ENCODE results near the gene UGT1A9. TPM values are rescaled to one million over a fixed set of nuclear protein-coding genes. Genes with fewer than 3 reads are reported as not detected.
"Not testable (repeated sequence)": the region's sequence is repeated elsewhere in the genome, so short reads cannot be mapped to it uniquely, and the experiment has no call there.

Gene UGT1A9
- total RNA-seq, 1 donor from 2014 or later: not detected

DNA sequence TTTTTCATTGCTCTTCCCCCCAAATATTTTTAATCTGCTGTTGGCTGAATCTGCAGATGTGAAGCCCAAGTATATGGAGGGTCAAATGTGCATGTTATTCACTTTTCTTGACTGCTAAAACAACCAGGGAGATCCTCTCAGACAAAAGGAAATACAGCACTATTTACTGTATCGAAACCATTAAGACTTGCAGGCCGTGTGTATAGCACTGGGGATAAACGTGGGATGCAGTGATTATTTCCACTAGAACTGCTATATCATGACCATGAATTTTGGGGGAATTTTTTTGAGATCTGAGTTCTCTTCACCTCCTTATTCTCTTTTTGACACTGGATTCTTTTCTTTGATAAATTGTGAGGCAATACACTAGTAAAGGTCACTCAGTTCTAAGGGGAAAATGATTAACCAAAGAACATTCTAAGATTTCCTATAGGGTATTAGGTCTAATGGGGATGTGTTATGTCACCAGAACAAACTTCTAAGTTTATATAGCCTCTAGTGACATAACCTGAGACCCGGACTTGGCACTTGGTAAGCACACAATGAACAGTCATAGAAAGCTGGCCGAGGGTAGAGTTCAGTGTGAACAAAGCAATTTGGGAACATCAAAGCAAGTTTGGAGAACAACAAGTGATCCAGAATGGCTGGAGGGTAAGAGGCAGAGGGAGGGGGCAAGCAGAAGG lies 73.5 kb downstream of the UGT1A9 start:
- Histone ChIP-seq H3K4me3 (ENCODE audit: low read depth, low read length) (no peak overlapping the region), H3K36me3 (ENCODE audit: control insufficient read depth, insufficient read depth, low read length) (no peaks in the 10 kb centered on the region), H3K27me3 (ENCODE audit: control insufficient read depth, insufficient read depth, low read length) (no peaks in the 10 kb centered on the region)
- TF ChIP-seq, protein P1, sequence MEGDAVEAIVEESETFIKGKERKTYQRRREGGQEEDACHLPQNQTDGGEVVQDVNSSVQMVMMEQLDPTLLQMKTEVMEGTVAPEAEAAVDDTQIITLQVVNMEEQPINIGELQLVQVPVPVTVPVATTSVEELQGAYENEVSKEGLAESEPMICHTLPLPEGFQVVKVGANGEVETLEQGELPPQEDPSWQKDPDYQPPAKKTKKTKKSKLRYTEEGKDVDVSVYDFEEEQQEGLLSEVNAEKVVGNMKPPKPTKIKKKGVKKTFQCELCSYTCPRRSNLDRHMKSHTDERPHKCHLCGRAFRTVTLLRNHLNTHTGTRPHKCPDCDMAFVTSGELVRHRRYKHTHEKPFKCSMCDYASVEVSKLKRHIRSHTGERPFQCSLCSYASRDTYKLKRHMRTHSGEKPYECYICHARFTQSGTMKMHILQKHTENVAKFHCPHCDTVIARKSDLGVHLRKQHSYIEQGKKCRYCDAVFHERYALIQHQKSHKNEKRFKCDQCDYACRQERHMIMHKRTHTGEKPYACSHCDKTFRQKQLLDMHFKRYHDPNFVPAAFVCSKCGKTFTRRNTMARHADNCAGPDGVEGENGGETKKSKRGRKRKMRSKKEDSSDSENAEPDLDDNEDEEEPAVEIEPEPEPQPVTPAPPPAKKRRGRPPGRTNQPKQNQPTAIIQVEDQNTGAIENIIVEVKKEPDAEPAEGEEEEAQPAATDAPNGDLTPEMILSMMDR (IDR thresholded peaks at IDR 0.05; ENCODE audit: insufficient read depth, low read length, poor library complexity, severe bottlenecking): no peak
- DNase-seq (ENCODE audit: low read depth): no peak

DNA sequence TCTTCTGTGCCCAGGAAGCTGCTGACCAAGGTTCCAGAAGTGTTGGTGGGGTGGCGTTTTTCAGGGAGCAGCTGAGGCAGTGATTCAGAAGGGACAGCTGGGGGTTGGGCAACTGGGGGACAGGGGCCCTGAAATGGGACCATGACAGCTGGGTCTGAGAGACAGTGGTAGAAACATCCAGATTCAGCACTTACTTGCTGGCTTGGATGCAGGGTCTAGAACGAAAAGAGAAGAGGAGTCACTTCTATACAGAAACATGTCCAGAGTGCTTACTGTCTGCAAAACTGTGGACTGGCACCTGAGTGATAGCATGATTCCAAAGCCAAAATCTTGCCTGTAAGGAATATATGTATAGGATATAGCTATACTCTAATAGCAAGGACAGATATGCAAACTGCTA lies 74.1 kb downstream of the UGT1A9 start:
- not testable (repeated sequence) for DNase-seq (ENCODE audit: low read depth); H3K36me3 ChIP-seq (ENCODE audit: control insufficient read depth, insufficient read depth, low read length); H3K27me3 ChIP-seq (ENCODE audit: control insufficient read depth, insufficient read depth, low read length); H3K4me3 ChIP-seq (ENCODE audit: low read depth, low read length)

DNA sequence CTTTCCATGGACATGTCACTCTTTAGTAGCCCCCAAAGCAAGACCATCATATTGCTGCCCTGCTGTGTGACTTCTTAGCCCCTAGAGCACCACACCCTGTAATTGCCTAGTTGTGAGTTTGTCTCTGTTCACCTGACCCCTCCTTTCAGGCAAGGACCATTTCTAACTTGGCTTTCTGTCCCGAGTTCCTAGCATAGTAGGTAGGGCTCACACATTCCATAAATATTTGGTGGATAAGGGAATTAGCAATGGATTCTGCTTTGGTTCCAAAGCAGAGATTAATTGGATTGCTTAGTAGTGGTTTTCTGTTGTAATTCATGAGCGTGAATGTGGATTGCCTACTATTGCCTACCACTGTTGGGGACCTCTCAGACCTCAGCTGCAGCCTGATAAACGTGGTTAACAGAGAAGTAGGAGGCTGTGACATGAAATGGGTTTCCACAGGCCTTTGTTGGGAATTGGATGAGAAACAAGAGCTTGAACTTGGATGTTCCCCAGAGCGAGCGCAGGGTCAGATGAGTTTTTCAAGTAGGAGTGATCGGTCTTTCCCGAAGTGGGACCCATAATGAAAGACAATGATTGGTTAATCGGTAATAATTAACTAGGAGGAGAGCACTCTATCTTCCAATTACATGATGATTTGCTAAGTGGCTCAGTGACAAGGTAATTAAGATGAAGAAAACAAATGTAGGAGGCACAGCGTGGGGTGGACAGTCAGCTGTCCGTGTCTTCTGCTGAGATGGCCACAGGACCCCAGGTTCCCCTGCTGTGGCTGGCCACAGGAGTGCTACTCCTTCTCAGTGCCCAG lies 75.0 kb downstream of the UGT1A9 start:
- TF ChIP-seq, protein P1 (IDR thresholded peaks at IDR 0.05; ENCODE audit: insufficient read depth, low read length, poor library complexity, severe bottlenecking): no peak
- Histone ChIP-seq H3K27me3 (ENCODE audit: control insufficient read depth, insufficient read depth, low read length) (no peaks in the 10 kb centered on the region), H3K36me3 (ENCODE audit: control insufficient read depth, insufficient read depth, low read length) (no peaks in the 10 kb centered on the region), H3K4me3 (ENCODE audit: low read depth, low read length) (no peak overlapping the region)
- DNase-seq (ENCODE audit: low read depth): no peak

DNA sequence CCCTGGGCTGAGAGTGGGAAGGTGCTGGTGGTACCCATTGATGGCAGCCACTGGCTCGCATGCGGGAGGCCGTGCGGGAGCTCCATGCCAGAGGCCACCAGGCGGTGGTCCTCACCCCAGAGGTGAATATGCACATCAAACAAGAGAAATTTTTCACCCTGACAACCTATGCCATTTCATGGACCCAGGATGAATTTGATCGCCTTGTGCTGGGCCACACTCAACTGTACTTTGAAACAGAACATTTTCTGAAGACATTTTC lies 75.5 kb downstream of the UGT1A9 start:
- Histone ChIP-seq H3K36me3 (ENCODE audit: control insufficient read depth, insufficient read depth, low read length) (no peaks in the 10 kb centered on the region), H3K4me3 (ENCODE audit: low read depth, low read length) (no peak overlapping the region), H3K27me3 (ENCODE audit: control insufficient read depth, insufficient read depth, low read length) (no peaks in the 10 kb centered on the region)
- TF ChIP-seq, protein P1 (IDR thresholded peaks at IDR 0.05; ENCODE audit: insufficient read depth, low read length, poor library complexity, severe bottlenecking): no peak
- DNase-seq (ENCODE audit: low read depth): no peak

DNA sequence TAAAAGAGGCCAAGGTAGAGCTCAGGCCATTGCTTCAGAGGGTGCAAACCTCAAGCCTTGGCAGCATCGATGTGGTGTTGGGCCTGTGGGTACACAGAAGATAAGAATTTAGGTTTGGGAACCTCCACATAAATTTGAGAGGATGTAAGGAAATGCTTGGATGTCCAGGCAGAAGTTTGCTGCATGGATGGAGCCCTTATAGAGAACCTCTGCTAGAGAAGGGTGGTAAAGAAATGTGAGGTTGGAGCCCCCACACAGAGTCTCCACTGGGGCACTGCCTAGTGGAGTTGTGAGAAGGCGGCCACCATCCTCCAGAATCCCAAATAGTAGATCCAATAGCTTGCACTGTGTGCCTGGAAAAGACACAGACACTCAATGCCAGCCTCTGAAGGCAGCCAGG lies 79.0 kb downstream of the UGT1A9 start:
- H3K36me3 ChIP-seq (ENCODE audit: control insufficient read depth, insufficient read depth, low read length); DNase-seq (ENCODE audit: low read depth); H3K27me3 ChIP-seq (ENCODE audit: control insufficient read depth, insufficient read depth, low read length); H3K4me3 ChIP-seq (ENCODE audit: low read depth, low read length): not testable (repeated sequence)

DNA sequence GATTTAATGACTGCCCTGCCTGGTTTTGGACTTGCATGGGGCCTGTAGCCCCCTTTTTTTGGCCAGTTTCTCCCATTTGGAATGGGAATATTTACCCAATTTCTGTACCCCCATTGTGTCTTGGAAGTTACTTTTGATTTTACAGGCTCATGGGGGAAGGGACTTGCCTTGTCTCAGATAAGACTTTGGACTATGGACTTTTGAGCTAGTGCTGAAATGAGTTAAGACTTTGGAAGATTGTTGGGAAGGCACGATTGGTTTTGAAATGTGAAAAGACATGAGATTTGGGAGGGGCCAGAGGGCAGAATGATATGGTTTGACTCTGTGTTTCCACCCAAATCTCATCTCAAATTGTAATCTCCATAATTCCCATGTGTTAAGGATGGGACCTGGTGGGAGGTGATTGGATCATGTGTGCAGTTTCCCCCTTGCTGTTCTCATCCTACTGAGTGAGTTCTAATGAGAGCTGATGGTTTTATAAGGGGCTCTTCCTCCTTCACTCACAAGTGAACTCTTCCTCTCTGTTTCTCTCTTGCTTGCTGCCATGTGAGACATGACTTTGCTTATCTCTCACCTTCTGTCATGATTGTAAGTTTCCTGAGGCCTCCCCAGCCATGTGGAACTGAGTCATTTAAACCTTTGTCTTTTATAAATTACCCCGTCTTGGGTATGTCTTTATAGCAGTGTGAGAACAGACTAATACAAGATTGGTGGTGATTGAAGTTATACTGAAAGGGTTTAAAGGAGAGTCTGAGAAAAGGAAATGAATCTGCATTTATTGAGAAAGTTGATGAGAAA lies 79.7 kb downstream of the UGT1A9 start:
- not testable (repeated sequence) for H3K27me3 ChIP-seq (ENCODE audit: control insufficient read depth, insufficient read depth, low read length); H3K4me3 ChIP-seq (ENCODE audit: low read depth, low read length); H3K36me3 ChIP-seq (ENCODE audit: control insufficient read depth, insufficient read depth, low read length); DNase-seq (ENCODE audit: low read depth)

DNA sequence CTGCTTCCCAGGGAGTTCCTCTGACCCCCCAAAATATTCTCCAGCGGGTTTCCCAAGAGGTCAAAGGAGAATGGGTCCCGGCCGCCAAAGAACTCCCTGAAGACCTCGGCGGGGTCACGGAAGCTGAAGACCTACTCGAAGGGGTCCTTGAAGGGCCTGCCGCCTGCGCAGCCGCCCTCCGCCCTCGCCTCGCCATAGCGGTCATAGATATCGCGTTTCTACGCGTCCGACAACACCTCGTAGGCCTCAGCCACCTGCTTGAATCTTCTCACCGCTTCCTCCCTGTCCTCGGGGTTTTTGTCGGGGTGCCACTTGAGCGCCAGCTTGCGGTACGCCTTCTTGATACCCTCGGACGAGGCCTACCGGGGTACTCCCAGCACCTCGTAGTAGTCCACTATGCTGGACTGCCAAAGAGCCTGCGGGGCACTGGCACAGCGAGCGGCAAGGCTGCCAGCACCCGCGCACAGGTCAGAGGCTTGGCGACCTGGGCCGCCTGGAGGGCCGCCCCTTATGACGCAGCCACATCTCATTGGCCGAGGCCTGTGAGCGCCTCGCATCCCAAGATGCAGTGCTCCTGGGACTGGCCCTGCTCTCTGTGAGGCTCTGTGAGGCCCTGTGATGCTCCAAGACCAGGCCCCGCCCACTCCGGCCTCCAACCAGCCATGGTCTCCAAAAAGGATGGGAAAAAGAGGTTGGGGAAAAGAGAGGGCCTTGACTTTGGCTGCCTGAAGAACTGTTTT lies 83.3 kb downstream of the UGT1A9 start:
- no peak overlapping the region for H3K4me3 ChIP-seq (ENCODE audit: low read depth, low read length)
- DNase-seq (ENCODE audit: low read depth): no peak

More for the DNA sequence above, 83.3 kb downstream of the UGT1A9 start:
- Histone ChIP-seq H3K27me3 (ENCODE audit: control insufficient read depth, insufficient read depth, low read length) (no peaks in the 10 kb centered on the region), H3K36me3 (ENCODE audit: control insufficient read depth, insufficient read depth, low read length) (no peaks in the 10 kb centered on the region)
- TF ChIP-seq, protein P1 (IDR thresholded peaks at IDR 0.05; ENCODE audit: insufficient read depth, low read length, poor library complexity, severe bottlenecking): no peak

Measured in kidney epithelial cell (primary cell).